SK-N-SH (cell line): Measurements from ENCODE around the gene SNHG17.

Experiments
- CHD2 ChIP-seq: fragments of 150-350 bp; IDR thresholded peaks from 2 replicates; pipeline ENCODE4 v1.6.1; 2018; ENCODE audit warnings: low read length; ENCODE audit not compliant: partially characterized antibody
- ELF1 ChIP-seq: IDR thresholded peaks from 2 replicates; pipeline ENCODE4 v1.4.0; 2012
- EZH2phosphoT487 ChIP-seq: fragments of 200-600 bp; sonication (generic); IDR thresholded peaks from 2 replicates; pipeline ENCODE4 v1.6.1; 2017; ENCODE audit warnings: low read depth, mixed run types, mild to moderate bottlenecking, antibody characterized with exemption, moderate library complexity, borderline replicate concordance
- FOXJ3 ChIP-seq: sonication (generic); formaldehyde crosslinking; IDR thresholded peaks from 2 replicates; pipeline ENCODE4 v1.5.1; 2020; ENCODE audit warnings: mild to moderate bottlenecking, missing genetic modification reagents
- FOXM1 ChIP-seq: IDR thresholded peaks from 2 replicates; pipeline ENCODE4 v1.4.0; 2012; ENCODE audit warnings: low read depth, mild to moderate bottlenecking
- JUND ChIP-seq: IDR thresholded peaks from 2 replicates; pipeline ENCODE4 v1.4.0; 2012
- NFIC ChIP-seq: IDR thresholded peaks from 2 replicates; pipeline ENCODE4 v1.4.0; 2012; ENCODE audit warnings: borderline replicate concordance
- POLR2AphosphoS5 ChIP-seq: IDR thresholded peaks from 2 replicates; pipeline ENCODE4 v1.6.1; 2012; ENCODE audit warnings: low read depth, low read length
- TAF1 ChIP-seq: IDR thresholded peaks from 2 replicates; pipeline ENCODE4 v1.6.1; 2012; ENCODE audit warnings: low read depth, mild to moderate bottlenecking, low read length, moderate library complexity, borderline replicate concordance
- TCF12 ChIP-seq: IDR thresholded peaks from 2 replicates; pipeline ENCODE4 v1.4.0; 2012
- TEAD4 ChIP-seq: IDR thresholded peaks from 2 replicates; pipeline ENCODE4 v1.4.0; 2012; ENCODE audit warnings: mild to moderate bottlenecking, borderline replicate concordance; ENCODE audit not compliant: insufficient read depth
- YY1 ChIP-seq: IDR thresholded peaks from 2 replicates; pipeline ENCODE4 v1.4.0; 2012; ENCODE audit warnings: low read depth, mild to moderate bottlenecking
- TF ChIP-seq, protein P1 (sequence below): fragments of 200-600 bp; sonication (generic); IDR thresholded peaks from 2 replicates; pipeline ENCODE4 v1.6.1; 2017; ENCODE audit warnings: antibody characterized with exemption, mild to moderate bottlenecking, moderate library complexity
- TF ChIP-seq, protein P2 (sequence below): IDR thresholded peaks from 2 replicates; pipeline ENCODE4 v1.4.0; 2012; ENCODE audit warnings: low read depth, borderline replicate concordance

GRCh38 chr20:38405132-38405531, 30.0 kb downstream of the SNHG17 start:
- TF ChIP-seq ELF1 (no peak), TCF12 (no peak), TAF1 (no peak), POLR2AphosphoS5 (no peak), EZH2phosphoT487 (no peak), FOXM1 (no peak), FOXJ3 (CRISPR knock-in tag) (no peak), NFIC (no peak), YY1 (no peak), JUND (no peak), CHD2 (no peak), TEAD4 (no peak)
- TF ChIP-seq, protein P1, sequence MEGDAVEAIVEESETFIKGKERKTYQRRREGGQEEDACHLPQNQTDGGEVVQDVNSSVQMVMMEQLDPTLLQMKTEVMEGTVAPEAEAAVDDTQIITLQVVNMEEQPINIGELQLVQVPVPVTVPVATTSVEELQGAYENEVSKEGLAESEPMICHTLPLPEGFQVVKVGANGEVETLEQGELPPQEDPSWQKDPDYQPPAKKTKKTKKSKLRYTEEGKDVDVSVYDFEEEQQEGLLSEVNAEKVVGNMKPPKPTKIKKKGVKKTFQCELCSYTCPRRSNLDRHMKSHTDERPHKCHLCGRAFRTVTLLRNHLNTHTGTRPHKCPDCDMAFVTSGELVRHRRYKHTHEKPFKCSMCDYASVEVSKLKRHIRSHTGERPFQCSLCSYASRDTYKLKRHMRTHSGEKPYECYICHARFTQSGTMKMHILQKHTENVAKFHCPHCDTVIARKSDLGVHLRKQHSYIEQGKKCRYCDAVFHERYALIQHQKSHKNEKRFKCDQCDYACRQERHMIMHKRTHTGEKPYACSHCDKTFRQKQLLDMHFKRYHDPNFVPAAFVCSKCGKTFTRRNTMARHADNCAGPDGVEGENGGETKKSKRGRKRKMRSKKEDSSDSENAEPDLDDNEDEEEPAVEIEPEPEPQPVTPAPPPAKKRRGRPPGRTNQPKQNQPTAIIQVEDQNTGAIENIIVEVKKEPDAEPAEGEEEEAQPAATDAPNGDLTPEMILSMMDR: no peak
- TF ChIP-seq, protein P2, sequence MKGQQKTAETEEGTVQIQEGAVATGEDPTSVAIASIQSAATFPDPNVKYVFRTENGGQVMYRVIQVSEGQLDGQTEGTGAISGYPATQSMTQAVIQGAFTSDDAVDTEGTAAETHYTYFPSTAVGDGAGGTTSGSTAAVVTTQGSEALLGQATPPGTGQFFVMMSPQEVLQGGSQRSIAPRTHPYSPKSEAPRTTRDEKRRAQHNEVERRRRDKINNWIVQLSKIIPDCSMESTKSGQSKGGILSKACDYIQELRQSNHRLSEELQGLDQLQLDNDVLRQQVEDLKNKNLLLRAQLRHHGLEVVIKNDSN: no peak
